Spleen (tissue), 7 donors: ENCODE results near the gene PKIG.

ENCODE experiments used
- CTCF ChIP-seq, 11 experiments: fragments of 200-600 bp in 7 of 11; fragments of 450-650 bp in 4 of 11; sonication (generic) in 4 of 11; IDR thresholded peaks in 8 of 11; conservative IDR thresholded peaks in 3 of 11; 1 replicate in 7 of 11; 2 replicates in 4 of 11; pipeline versions ENCODE4 v1.4.0 to v1.8.0; 2016 to 2021; ENCODE audit warnings: antibody characterized with exemption in 11 of 11, inconsistent platforms in 4 of 11, mild to moderate bottlenecking in 1 of 11
- POLR2A ChIP-seq, 3 donors: fragments of 450-650 bp; IDR thresholded peaks; one replicate each; pipeline ENCODE4 v1.5.1; 2017; ENCODE audit warnings: antibody characterized with exemption in 3 of 3, mild to moderate bottlenecking in 1 of 3
- POLR2AphosphoS5 ChIP-seq, 3 donors: sonication (generic); formaldehyde crosslinking; IDR thresholded peaks; one replicate each; pipeline ENCODE4 v1.5.1; 2017; ENCODE audit warnings: antibody characterized with exemption in 3 of 3
- donor health status: DM: no; HTN: no; CAD: no; lungs with moderate emphysema.
- donor health status: DM: no; HTN: no; CAD: no.
- donor health status: DM: no; HTN: no; CAD: no.

- TF ChIP-seq CTCF (IDR thresholded peaks at IDR 0.05 in 8 of 11, conservative IDR thresholded peaks at IDR 0.05 in 3 of 11) (no peak), POLR2AphosphoS5 (IDR thresholded peaks at IDR 0.05) (no peak), POLR2A (IDR thresholded peaks at IDR 0.05) (no peak)
Observed at GRCh38 chr20:44536175-44536574, 46.2 kb upstream of the PKIG start.
